Right cardiac atrium (tissue), 5 donors: Measurements from ENCODE around the gene PCDHA2. TPM values are rescaled to one million over a fixed set of nuclear protein-coding genes. Genes with fewer than 3 reads are reported as not detected.
"Not testable (repeated sequence)": the region's sequence is repeated elsewhere in the genome, so short reads cannot be mapped to it uniquely, and the experiment has no call there.

Source experiments
- ATAC-seq, 2 donors: fragments of 200-7000 bp; cut with Tn5 transposase; one replicate each; pipeline versions ENCODE4 v1.8.0 to v1.9.1; 2020; ENCODE audit warnings: moderate library complexity in 2 of 2, mild to moderate bottlenecking in 1 of 2
- DNase-seq, 3 donors: peaks; one replicate each; pipeline ENCODE4 v3.0.0-alpha.2; 2020
- H3K27ac ChIP-seq: one replicate; pipeline ENCODE4 v1.5.1; 2013; ENCODE audit warnings: mild to moderate bottlenecking, low read length, control low read depth, moderate library complexity
- H3K27me3 ChIP-seq: one replicate; pipeline ENCODE4 v1.6.1; 2013; ENCODE audit not compliant: control insufficient read depth, insufficient read depth
- H3K4me1 ChIP-seq: one replicate; pipeline ENCODE4 v1.6.1; 2013; ENCODE audit warnings: low read length; ENCODE audit not compliant: control insufficient read depth, insufficient read depth
- H3K4me3 ChIP-seq: one replicate; pipeline ENCODE4 v1.5.1; 2013; ENCODE audit warnings: low read length, control low read depth
- H3K9me3 ChIP-seq: one replicate; pipeline ENCODE4 v1.6.1; 2013; ENCODE audit warnings: low read length; ENCODE audit not compliant: control insufficient read depth
- WGBS: extraction: QIAGEN DNeasy Blood & Tissue Kit; methylation state at CpG from one replicate; pipeline ENCODE4 v1.1.7; 2013; 5-methylcytosine and 5-hydroxymethylcytosine counted together
- intact Hi-C, 4 donors: fragments of 100-400 bp; cut with DNase I; formaldehyde crosslinking; loops; one replicate each; pipeline versions ENCODE4 v1.11.0 to v1.14.0; 2022 to 2023
- polyA plus RNA-seq: library from polyadenylated mRNA; stranded (reverse); fragments of 200-250 nt; gene quantifications from one replicate; pipeline ENCODE4 v1.2.3, GENCODE V29; 2013
- total RNA-seq, 4 donors: library from RNA; stranded (reverse); fragmentation: NEBNext Ultra II Directional; extraction: Animal tissue kit (Norgen Biotek cat#: 25700); gene quantifications; one replicate each; pipeline ENCODE4 v1.2.1, GENCODE V29; 2021
- donor health status: healthy with polysubstance abuse.
- donor health status: DM: no; HTN: yes; CAD: no.
- donor health status: DM: no; HTN: no; CAD: no.
- donor health status: DM: no; HTN: yes; CAD: no; lungs with severe emphysema.
- donor health status: DM: yes; HTN: yes; CAD: no.

Gene PCDHA2
- total and polyA plus RNA-seq, 5 donors = 0.08 TPM; not detected in 4

- H3K27me3 ChIP-seq, intact Hi-C loops, H3K9me3 ChIP-seq, H3K4me1 ChIP-seq, ATAC-seq, H3K27ac ChIP-seq, H3K4me3 ChIP-seq: not testable (repeated sequence)
- 41% methylated on average over 72 of the region's 72 CpGs for WGBS
- DNase-seq = peak in 1 of 3 donors; percentile 50
Measured at GRCh38 chr5:140796072-140796717, 1.5 kb downstream of the PCDHA2 start.

DNA sequence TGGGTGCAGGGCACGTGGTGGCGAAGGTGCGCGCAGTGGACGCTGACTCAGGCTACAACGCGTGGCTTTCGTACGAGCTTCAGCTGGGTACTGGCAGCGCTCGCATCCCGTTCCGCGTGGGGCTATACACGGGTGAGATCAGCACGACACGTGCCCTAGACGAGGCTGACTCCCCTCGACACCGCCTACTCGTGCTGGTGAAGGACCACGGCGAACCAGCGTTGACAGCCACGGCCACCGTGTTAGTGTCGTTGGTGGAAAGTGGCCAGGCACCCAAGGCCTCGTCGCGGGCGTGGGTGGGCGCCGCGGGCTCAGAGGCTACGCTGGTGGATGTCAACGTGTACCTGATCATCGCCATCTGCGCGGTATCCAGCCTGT, 2.1 kb downstream of the PCDHA2 start:
- WGBS = 40% methylated on average over 39 of the region's 39 CpGs
- Histone ChIP-seq H3K4me3 (no peak overlapping the region), H3K27me3 (no peaks in the 10 kb centered on the region), H3K9me3 (peaks cover 2% of the 10 kb centered on the region), H3K4me1 (no peaks in the 10 kb centered on the region), H3K27ac (no peak overlapping the region)
- DNase-seq (peak in 1 of 3 donors; percentile 50), ATAC-seq (no peak)
- intact Hi-C loops = no loop called here

DNA sequence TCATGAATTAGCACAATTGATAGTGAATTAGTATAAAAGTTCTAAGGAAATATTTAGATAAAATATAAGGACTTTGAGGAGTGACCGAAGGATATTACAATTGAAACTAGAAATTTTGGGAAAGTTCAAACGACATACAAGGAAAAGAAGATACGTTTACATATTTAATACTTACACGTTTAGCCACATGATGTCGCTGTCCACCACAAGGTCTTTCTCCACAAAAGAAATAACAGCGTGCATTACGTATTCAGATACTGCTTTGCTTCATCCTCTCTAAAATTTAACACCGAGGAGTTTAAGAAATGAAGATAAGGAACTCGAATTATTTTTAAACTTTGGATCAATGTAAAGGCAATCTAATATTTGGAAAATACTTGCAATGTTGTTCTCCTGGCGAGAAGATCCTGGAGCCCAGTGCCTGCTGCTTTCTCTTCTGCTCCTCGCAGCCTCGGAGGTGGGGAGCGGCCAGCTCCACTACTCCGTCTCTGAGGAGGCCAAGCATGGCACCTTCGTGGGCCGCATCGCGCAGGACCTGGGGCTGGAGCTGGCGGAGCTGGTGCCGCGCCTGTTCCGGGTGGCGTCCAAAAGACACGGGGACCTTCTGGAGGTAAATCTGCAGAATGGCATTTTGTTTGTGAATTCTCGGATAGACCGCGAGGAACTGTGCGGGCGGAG, 6.3 kb downstream of the PCDHA2 start, which contains the start of gene PCDHA3:
TSS of gene PCDHA3 (plus strand) at position 242 of the 678 bp plus-strand sequence.
- Histone ChIP-seq H3K27ac (no peak within 1 kb of the TSS), H3K9me3 (peaks cover 3% of the 10 kb centered on the region), H3K4me3 (no peak within 1 kb of the TSS), H3K27me3 (no peaks in the 10 kb centered on the region), H3K4me1 (no peaks in the 10 kb centered on the region)
- WGBS = 12% methylated on average over 29 of the region's 29 CpGs
- no peak for DNase-seq
- ATAC-seq = no peak
- intact Hi-C loops = no loop called here

GRCh38 chr5:140801494-140801841, 6.8 kb downstream of the PCDHA2 start:
- no peak overlapping the region for H3K27ac ChIP-seq
- no peak overlapping the region for H3K4me3 ChIP-seq
- H3K27me3 ChIP-seq = no peaks in the 10 kb centered on the region
- no peaks in the 10 kb centered on the region for H3K4me1 ChIP-seq
- intact Hi-C loops = no loop called here
- WGBS = 8% methylated on average over 16 of the region's 16 CpGs
- peaks cover 3% of the 10 kb centered on the region for H3K9me3 ChIP-seq
- ATAC-seq = no peak
- DNase-seq = peak in 1 of 3 donors; percentile 21

DNA sequence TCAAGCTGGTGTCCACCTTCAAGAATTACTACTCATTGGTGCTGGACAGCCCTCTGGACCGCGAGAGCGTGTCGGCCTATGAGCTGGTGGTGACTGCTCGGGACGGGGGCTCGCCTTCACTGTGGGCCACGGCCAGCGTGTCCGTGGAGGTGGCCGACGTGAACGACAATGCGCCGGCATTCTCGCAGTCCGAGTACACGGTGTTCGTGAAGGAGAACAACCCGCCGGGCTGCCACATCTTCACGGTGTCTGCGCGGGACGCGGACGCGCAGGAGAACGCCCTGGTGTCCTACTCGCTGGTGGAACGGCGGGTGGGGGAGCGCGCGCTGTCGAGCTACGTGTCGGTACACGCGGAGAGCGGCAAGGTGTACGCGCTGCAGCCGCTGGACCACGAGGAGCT, 7.7 kb downstream of the PCDHA2 start:
- 34% methylated on average over 45 of the region's 45 CpGs for WGBS
- DNase-seq, H3K27ac ChIP-seq, H3K9me3 ChIP-seq, ATAC-seq, intact Hi-C loops, H3K4me3 ChIP-seq, H3K4me1 ChIP-seq, H3K27me3 ChIP-seq: not testable (repeated sequence)

DNA sequence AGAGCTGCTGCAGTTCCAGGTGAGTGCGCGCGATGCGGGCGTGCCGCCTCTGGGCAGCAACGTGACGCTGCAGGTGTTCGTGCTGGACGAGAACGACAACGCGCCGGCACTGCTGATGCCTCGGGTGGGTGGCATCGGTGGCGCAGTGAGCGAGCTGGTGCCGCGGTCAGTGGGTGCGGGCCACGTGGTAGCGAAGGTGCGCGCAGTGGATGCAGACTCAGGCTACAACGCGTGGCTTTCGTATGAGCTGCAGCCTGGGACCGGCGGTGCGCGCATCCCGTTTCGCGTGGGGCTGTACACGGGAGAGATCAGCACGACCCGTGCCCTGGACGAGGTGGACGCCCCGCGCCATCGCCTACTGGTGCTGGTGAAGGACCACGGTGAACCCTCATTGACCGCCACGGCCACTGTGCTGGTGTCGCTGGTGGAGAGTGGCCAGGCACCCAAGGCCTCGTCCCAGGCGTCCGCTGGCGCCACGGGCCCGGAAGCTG, 8.2 kb downstream of the PCDHA2 start:
- 36% methylated on average over 53 of the region's 53 CpGs for WGBS
- H3K27me3 ChIP-seq = no peaks in the 10 kb centered on the region
- ATAC-seq (no peak), DNase-seq (no peak)
- no peaks in the 10 kb centered on the region for H3K4me1 ChIP-seq
- H3K4me3 ChIP-seq = no peak overlapping the region
- intact Hi-C loops = no loop called here
- H3K9me3 ChIP-seq = peaks cover 3% of the 10 kb centered on the region
- H3K27ac ChIP-seq = no peak overlapping the region

GRCh38 chr5:140806834-140807775, 12.5 kb downstream of the PCDHA2 start, which contains the start of gene PCDHA4:
TSS of gene PCDHA4 (plus strand) at chr5:140807068.
- H3K4me3 ChIP-seq = no peak within 1 kb of the TSS
- peak in 2 of 3 donors; percentile 61 to 63 for DNase-seq
- peak in 1 of 2 donors; percentile 63 for ATAC-seq
- WGBS = 15% methylated on average over 36 of the region's 47 CpGs
- H3K4me1 ChIP-seq = no peaks in the 10 kb centered on the region
- no peaks in the 10 kb centered on the region for H3K27me3 ChIP-seq
- H3K9me3 ChIP-seq = peaks cover 3% of the 10 kb centered on the region
- no peak within 1 kb of the TSS for H3K27ac ChIP-seq
- intact Hi-C loops = no loop called here

GRCh38 chr5:140808241-140808888, 13.7 kb downstream of the PCDHA2 start:
- H3K4me1 ChIP-seq, H3K27me3 ChIP-seq, H3K9me3 ChIP-seq, intact Hi-C loops, ATAC-seq, H3K4me3 ChIP-seq, H3K27ac ChIP-seq: not testable (repeated sequence)
- DNase-seq = peak in 1 of 3 donors; percentile 42
- WGBS = 50% methylated on average over 62 of the region's 62 CpGs

DNA sequence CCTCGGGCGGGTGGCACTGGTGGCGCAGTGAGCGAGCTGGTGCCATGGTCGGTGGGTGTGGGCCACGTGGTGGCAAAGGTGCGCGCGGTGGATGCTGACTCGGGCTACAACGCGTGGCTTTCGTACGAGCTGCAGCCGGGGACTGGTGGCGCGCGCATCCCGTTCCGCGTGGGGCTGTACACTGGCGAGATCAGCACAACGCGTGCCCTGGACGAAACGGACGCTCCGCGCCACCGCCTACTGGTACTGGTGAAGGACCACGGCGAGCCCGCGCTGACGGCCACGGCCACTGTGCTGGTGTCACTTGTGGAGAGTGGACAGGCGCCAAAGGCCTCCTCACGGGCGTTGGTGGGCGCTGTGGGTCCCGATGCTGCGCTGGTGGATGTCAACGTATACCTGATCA, 14.2 kb downstream of the PCDHA2 start:
- ATAC-seq (no peak), DNase-seq (peak in 2 of 3 donors; percentile 23 to 38)
- Histone ChIP-seq H3K27ac (no peak overlapping the region), H3K9me3 (peaks cover 2% of the 10 kb centered on the region), H3K27me3 (no peaks in the 10 kb centered on the region), H3K4me1 (no peaks in the 10 kb centered on the region), H3K4me3 (no peak overlapping the region)
- intact Hi-C loops = no loop called here
- 56% methylated on average over 43 of the region's 43 CpGs for WGBS

- no peak for ATAC-seq
- intact Hi-C loops = no loop called here
- DNase-seq = peak in 2 of 3 donors; percentile 33 to 59
- WGBS = 24% methylated on average over 39 of the region's 39 CpGs
- H3K9me3 ChIP-seq = no peaks in the 10 kb centered on the region
- no peaks in the 10 kb centered on the region for H3K4me1 ChIP-seq
- H3K27ac ChIP-seq = no peak within 1 kb of the TSS
- H3K4me3 ChIP-seq = no peak within 1 kb of the TSS
- H3K27me3 ChIP-seq = no peaks in the 10 kb centered on the region
Measured at GRCh38 chr5:140821375-140822280, 27.0 kb downstream of the PCDHA2 start, which contains the start of gene PCDHA5. TSS of gene PCDHA5 (plus strand) at chr5:140821613.
